ENCODE data around the gene LENG9.
"Not testable (repeated sequence)": the region's sequence is repeated elsewhere in the genome, so short reads cannot be mapped to it uniquely, and the experiment has no call there.

The LENG9 gene

DNA sequence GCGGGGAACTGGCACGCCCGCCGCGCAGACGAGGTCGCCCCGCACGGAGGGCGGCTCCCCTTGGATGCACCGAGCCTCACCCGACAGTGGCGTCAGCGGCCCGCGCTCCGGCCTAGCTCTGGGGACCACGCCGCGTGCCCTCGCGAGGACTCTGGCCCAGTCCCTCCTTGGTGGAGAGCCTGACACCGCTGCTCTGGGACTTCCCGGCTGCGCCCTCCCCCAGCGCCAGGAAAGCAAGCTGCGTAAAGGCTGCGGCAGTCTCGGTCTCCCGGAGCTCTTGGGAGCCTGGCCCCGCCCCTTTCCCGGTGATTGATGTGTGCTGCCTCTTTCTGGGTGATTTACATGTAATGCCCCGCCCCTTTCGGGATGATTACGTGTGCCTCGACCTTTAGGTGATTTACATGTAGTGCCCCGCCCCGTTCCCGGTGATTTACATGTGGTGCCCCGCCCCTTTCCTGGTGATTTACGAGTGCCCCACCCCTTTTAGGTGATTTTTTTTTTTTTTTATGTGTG lies at the start of gene LENG9:
TSS of gene LENG9 (minus strand) at position 248 of the 513 bp plus-strand sequence. CDS start 252 bp downstream, outside the sequence.
- peak; percentile 97 for DNase-seq

DNA sequence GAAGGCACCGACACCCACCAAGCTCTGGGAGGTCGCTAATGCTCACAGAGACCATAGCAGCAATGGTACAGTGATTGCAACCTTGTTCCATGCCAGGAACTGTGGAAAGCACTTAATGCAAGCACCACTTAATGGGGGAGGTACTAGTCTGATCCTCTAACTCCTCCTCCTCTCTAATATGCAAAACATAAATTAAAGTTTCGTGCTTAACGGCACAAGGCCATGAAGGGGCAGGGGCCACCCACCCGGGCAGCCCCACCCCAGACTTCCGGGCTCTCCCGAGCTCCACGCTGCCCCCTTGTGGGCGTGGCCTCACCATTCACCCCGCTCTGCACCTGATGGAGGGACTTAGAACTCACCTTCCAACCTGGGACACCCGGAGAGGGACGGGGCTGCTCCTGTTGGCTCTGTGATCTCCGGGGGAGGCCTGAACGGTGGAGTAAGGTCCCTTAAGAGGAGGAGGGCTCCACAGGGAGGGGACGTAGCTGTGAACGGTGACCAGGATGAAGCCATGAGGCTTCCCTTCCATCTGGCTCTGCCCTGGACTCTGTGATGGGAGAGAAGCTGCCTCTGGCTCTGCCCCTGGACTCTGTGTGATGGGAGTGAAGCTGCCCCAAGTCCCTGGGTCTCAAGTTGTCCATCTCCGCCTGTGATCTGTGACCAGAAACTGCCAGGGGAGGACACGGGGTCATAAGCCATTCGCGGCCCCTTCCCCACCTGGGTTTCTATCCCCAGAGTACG lies 45.8 kb upstream of the LENG9 start:
- not testable (repeated sequence) for DNase-seq

DNA sequence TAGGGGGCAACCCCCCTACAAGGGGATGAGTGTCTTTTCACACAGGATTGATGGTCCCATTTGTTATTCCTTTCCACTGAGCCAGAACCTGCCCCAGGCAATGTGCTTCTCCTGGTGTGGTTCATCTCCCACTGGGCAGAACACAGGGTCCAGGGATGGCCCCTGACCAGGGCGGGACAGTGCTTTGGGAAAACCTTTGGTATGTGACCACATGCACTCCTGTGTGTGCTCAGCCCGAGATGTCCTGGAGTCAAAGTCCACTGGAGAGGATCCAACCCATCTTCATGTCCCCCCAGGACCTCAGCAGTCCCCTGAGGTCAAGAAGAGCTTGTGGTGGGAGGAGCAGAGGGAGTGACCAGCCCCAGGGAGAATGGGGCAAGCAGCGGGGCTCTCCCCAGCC lies 44.9 kb upstream of the LENG9 start:
- not testable (repeated sequence) for DNase-seq

DNA sequence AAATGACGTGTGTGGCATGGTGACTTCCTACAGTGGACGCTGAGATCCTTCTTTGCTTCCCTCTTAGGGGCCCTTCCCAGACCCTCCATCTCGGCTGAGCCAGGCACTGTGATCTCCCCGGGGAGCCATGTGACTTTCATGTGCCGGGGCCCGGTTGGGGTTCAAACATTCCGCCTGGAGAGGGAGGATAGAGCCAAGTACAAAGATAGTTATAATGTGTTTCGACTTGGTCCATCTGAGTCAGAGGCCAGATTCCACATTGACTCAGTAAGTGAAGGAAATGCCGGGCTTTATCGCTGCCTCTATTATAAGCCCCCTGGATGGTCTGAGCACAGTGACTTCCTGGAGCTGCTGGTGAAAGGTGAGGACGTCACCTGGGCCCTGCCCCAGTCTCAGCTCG lies 44.2 kb upstream of the LENG9 start:
- no peak for DNase-seq

DNA sequence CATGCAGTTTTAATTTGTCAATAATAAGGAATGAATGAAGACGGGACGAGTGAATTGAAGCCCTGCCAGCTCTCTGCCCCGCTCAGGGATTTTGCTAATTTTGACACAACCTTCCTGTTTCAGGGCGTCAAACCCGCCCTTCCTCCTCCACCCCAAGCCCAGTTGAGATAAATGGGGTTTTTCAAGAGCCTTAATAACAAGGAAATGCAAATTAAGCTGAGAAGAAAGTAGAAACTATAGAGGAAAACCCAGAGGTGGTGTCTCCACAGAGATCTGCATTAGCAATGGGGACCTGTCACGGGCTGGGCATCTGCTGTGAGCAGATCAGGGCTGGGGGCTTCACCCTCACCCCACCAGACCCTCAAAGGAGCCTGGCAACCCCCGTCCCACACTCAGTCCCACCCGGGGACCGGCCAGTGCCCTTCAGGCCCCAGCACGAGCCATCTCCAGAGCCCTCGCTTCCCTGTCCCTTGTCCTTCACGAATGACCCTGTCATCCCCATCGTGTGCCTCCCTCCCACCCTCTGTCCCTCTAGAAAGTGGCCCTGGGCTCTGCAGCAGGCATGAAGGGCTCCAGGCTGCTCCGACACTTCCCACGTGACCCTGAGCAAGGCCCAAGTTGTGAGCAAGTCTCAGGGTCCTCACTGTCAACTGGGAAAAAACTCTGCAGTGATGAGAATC lies 43.6 kb upstream of the LENG9 start:
- DNase-seq = not testable (repeated sequence)

DNA sequence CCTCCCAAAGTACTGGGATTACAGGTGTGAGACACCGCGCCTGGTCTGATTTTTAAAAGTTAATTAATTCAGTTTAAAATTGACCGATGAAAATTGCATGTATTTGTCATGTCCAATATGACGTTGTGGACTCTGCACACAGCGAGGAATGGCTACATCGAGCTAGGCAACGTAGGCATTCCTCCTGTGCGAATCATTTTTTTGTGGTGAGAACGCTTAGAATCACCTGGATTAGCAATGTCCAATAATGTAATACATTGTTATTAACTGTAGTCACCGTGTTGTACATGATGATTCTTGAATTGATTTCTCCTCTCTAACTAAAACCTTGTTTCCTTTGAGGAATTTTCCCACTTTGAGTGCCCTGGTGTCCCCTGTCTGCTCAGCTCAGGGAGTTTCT lies 42.5 kb upstream of the LENG9 start:
- DNase-seq = no peak

DNA sequence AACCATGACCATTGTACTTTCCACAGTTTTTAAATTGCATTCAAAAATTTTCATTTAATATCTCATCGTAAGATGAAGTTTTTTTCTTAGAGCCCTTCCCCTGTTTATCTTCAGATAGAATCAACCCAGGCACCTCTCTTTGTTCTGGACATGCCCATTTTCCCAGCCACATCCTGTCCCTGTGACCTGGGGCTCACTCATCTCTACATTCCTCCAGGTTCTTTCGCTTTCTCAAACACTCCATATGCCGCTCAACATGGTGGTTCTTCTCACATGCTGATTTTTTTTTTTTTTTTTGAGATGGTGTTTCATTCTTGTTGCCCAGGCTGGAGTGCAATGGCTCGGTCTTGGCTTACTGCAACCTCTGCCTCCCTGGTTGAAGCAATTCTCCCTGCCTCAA lies 42.0 kb upstream of the LENG9 start:
- DNase-seq = not testable (repeated sequence)

DNA sequence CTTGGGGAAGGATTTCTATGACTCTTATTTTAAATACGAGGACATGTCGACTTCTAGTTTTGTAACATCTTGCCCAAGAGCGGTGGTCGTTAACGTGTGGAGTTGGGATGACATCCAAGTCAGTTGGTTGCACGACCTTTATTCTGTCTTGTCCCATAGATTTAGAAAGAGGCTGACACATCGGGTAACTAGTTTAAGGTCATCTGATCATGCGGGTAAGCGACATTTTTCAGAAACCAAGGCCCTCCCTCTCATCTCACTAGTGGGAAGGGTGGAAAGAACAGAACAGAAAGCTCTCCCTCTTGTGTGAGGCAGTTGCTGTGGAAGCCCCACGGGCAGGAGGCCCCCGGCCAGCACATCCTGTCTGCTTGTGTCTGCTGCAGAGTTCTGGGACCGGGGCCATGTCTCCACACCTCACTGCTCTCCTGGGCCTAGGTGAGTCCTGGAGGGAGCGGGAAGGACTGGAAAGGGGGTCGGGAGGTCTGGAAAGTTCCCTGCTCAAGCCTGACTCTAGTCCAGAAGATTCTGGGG lies 39.0 kb upstream of the LENG9 start, which contains the start of gene LAIR2:
TSS of gene LAIR2 (plus strand) at position 314 of the 531 bp plus-strand sequence. CDS start at position 402, 88 bp downstream.
- peak; percentile 11 for DNase-seq

DNA sequence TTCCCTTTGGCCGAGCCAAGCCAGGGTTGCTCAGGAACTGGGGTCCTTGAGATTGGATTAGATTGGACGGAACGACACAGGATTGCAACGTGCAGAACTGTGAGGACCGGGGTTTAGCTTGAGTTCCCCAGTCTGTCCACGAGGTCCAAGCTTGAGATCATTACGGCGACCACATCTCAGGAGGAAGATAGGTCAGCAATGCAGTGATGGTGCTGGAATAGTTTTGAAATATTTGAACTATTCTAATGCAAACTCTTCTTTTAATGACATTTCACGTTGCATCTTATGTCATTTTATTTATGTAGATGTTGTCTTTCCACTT lies 34.8 kb upstream of the LENG9 start:
- not testable (repeated sequence) for DNase-seq

DNA sequence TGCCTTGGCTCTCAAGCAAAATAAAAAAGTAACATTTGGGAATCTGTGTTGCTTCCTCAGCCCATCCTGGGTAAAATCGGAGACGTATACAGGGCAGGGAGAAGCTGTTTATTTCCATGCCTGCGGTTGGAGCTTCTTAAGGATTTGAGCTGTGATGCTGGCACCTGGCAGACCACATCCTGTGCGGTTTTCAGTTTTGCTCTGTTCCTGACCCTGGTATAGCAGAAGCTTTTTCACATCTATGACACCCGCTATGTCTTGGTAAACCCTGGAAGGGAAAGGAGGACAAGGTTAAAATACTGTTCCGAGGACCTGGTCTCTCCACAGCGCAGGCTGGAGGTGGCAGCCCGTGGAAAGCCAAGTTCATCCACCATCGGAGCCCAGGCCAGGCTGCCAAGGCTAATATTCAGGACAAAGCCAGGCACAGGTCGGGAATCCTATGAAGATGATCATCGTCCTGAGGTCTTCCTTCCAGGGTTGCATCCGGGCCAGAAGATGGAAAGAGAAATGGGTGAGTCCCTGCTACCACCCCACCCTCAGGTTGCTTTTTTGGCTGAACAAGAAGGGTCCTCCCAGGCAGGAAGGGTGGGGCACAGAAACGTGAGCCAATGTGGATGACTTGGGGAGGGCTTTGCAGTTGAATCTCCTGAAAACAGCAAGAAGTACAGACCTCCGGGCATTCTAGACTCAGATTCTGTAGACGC lies 34.3 kb upstream of the LENG9 start:
- peak; percentile 15 for DNase-seq

DNA sequence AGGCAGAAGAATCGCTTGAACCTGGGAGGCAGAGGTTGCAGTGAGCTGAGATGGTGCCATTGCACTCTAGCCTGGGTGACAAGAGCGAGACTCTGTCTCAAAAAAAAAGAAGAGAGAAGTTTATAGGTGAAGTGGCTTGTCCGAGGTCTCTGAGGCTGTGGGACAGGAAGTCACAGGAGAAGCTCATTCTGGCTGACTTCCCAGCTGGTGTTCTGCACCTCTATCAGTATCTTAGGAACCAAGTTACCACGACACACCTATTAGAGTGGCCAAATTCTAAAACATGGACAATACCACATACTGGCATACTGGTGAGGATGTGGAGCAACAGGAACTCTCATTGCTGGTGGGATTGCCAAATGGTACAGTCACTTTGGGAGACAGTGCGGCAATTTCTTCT lies 31.7 kb upstream of the LENG9 start:
- not testable (repeated sequence) for DNase-seq

DNA sequence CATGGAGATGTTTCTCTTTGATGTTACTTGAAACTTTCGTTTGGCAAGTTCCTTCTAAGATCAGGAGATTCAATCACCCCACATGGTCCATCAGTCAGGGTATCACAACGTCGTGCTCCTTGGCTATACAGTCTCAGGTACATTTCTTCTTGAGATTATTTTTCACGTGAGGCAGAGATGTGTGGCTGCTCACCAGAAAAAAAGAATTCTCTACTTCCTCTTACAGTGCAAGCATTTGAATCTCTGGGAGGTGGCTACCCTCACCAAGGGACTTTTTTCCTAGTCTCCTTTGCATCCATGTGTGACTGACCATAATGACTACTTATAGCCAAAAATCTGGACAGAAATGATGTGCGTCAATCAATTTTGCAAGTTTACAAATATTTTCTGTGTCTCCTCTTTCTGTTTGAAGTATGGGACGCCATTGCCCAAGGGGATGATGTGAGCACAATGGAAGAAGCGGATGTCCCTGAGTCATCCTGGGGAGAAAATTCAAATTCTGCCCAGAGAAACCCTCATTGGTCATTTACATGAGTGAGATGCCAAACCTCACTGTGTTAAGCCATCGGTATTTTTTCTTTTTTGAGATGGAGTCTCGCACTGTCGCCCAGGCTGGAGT lies 30.5 kb upstream of the LENG9 start:
- no peak for DNase-seq

DNA sequence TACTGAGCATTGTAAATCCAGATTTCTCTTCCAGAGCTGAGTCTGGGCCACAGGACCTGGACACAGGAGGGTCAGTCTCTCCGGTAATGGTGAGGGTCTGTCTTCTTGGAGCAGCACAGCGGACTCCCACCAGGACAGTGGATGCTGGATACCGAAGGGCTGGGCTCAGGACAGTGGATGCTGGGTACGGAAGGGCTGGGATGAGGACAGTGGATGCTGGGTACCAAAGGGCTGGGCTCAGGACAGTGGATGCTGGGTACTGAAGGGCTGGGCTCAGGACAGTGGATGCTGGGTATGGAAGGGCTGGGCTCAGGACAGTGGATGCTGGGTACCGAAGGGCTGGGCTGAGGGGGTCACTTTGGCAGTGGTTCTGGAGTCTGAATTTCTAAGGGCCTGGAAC lies 29.5 kb upstream of the LENG9 start:
- not testable (repeated sequence) for DNase-seq

DNA sequence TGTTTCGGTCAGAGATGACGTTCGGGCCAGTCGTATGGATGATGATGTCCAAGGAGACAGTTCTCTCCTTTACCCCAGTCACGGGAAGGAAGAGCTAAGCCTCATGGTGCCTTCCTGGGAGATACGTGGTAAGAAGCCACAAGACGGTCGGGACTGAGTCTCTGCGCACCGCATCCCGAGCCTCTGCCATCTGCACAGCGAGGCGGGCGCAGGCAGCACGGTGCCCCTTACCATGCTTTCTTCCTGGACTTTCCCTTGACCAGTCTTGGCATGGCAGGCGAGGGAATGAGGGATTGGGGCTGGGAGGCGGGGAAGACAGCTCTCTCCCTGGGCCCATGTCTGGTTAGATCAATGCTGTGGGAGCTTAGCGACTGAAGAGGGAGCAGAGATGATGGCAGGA lies 29.0 kb upstream of the LENG9 start:
- DNase-seq = no peak

DNA sequence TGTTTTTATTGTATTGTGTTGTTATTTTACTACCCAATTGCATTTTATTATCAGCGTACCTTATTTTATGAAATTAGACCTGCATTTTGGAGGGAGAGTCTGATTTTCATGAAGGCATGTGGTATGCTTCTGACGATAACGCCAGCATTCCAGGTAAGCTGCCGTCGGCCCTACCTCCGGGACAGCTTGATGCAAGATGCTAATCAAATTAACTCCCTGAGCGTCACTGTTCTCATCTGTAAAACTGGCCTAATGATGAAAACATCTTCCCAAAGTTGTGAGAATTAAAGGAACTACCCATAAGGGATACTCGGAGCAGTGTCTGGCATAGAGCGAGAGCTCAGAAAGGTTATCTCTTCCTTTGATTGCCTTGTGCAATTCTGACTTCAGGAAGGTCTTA lies 26.2 kb upstream of the LENG9 start:
- no peak for DNase-seq

DNA sequence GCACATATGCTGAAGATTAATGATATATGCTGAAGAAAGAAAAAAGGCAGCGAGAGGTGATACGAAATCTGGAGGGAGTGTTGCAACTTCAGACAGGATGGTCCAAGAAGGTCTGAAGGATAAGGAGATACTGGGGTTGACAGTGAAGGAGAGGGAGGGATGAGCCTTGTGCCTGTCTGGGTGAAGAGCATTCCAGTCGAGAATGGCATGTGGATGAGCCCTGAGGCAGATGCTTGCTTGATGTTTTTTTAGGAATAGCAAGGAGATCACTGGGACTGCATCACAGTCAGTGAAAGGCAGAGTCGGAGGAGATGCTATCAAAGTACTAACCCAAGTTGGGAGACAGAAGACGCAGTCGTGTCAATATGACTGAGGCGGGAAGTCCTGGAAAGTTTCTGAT lies 25.8 kb upstream of the LENG9 start:
- no peak for DNase-seq

DNA sequence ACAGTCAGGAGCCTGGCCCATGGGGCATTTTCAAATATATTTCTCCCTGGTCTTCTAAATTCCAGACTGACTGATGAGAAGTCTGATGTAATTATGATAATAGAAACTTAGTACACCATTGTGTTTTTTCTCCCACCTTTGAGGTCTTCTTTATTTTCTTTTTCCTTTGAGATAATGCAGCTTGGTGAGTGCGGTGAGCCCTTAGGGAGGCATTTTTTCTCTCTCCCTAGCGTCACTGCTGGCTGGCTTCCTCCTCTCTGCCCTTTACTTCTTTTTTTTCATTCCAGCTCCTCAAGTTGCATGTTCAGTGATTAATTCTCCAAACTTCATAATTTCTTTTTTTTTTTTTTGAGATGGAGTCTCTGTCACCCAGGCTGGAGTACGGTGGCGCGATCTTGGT lies 22.3 kb upstream of the LENG9 start:
- DNase-seq = no peak

DNA sequence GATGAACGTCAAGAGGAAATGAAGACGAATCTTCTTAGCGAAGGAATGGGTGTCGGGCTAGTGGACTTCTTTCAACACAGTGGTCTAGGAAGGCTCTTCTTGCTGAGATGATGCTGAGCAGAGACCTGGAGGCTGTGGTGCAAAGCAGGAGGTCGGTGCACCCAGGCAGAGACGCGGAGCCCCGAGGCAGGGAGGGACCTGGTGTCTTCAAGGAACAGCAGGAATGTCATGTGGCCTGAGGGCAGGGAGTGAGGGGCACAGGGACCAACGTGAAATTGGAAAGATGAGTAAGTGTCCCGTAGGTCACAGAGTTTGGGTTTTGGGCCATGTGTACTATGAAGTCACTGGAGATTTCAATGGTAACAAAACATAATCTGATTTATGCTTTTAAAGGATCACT lies 20.9 kb upstream of the LENG9 start:
- DNase-seq = no peak

DNA sequence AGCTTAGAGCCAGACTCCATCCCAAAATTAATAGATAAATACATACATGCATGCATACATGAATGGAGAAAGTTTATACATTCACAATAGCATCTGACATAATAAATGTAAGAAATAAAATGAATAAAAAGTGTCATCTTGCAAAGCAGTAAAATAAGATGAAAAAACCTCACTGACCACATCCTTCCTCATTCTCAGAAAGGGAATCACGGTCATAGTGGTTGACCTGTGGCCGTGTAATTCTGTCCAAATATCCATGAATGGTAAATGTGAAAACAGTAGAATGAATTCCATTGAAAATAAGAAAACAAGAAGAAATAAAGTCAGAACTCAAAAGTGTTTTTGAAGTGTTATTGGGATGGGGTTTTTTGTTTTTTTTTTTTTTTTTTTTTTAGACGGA lies 19.3 kb upstream of the LENG9 start:
- DNase-seq = no peak

DNA sequence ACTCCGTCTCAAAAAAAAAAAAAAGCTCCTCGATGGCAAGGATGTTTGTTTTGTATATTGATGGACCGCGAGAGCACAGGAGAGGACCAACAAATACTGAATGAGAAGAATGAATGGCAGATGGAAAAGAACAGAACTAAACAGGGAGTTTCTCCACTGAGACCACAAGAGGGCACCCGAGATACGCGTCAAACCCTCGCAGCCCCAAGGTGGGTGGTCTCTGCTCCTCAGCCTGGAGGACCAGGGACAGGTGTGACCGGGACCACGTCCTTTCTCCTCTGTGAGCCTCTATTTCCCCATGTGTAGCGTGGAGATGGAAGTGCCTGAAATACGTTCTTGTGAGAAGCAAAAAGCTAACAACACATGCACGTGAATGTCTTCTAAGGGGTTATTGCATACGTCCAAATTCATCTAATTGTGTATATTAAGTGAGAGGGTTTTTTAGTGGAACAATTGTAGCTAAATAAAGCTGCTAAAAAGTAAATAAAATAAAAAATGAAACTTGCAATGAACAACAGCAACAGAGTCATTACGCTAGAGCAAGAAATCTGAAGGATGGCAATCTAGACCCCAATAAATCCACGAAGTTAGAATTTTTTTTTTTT lies 17.9 kb upstream of the LENG9 start:
- DNase-seq = peak; percentile 52

DNA sequence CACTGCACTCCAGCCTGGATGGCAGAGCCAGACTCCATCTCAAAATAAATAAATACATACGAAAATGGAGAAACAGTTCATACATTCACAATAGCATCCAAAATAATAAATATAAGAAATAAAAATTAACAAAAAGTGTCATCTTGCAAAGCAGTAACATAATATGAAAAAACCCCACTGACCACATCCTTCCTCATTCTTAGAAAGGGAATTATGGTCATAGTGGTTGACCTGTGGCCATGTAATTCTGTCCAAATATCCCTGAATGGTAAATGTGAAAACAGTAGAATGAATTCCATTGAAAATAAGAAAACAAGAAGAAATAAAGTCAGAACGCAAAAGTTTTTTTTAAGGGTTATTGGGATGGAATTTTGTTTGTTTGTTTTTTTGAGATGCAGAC lies 16.5 kb upstream of the LENG9 start:
- no peak for DNase-seq

DNA sequence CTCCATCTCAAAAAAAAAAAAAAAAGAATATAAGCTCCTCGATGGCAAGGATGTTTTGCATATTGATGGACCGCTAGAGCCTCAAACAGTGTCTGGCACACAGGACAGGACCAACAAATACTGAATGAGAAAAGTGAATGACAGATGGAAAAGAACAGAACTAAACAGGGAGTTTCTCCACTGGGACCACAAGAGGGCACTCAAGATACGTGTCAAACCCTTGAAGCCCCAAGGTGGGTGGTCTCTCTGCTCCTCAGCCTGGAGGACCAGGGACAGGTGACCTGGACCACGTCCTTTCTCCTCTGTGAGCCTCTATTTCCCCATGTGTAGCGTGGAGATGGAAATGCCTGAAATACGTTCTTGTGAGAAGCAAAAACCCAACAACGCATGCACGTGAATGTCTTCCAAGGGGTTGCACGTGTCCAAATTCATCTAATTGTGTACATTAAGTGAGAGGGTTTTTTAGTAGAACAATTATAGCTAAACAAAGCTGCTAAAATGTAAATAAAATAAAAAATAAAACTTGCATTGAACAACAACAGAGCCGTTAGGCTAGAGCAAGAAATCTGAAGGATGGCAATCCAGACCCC lies 15.2 kb upstream of the LENG9 start:
- DNase-seq = peak; percentile 43

Data from CD4-positive, alpha-beta T cell treated with Interleukin-10 for 1 hour (primary cell).